A673 (cell line): ENCODE results near the gene CD93.

ENCODE experiments used
- CTCF ChIP-seq: fragments of 300-800, 200-600 bp; sonication (generic); conservative IDR thresholded peaks from 2 replicates; pipeline ENCODE4 v1.5.1; 2017; ENCODE audit warnings: low read depth, mild to moderate bottlenecking, antibody characterized with exemption, low read length, moderate library complexity, mixed read lengths
- EZH2 ChIP-seq: fragments of 200-600 bp; sonication (generic); IDR thresholded peaks from 2 replicates; pipeline ENCODE4 v1.6.1; 2017; ENCODE audit warnings: borderline replicate concordance, low read depth, mild to moderate bottlenecking, mixed read lengths, antibody characterized with exemption, low read length; ENCODE audit not compliant: poor library complexity, severe bottlenecking

- TF ChIP-seq EZH2 (no peak), CTCF (no peak)
Measured at GRCh38 chr20:23039885-23040508, 46.1 kb downstream of the CD93 start.
